ENCODE data around the gene OR10G3. TPM values are rescaled to one million over a fixed set of nuclear protein-coding genes. Genes with fewer than 3 reads are reported as not detected.

Gene OR10G3
- total RNA-seq, 1 donor from 2014 or later, result not detected

- DNase-seq (ENCODE audit: missing footprints) (no peak), ATAC-seq (no peak)
- intact Hi-C loops (cut with DNase I), result no loop called here
Observed at GRCh38 chr14:21539189-21539940, 40.5 kb downstream of the OR10G3 start.

GRCh38 chr14:21537090-21537424 lies 42.8 kb downstream of the OR10G3 start:
- intact Hi-C loops (cut with DNase I), result no loop called here
- ATAC-seq (no peak), DNase-seq (ENCODE audit: missing footprints) (no peak)

- intact Hi-C loops (cut with DNase I), result no loop called here
- ATAC-seq (no peak), DNase-seq (ENCODE audit: missing footprints) (no peak)
Observed at GRCh38 chr14:21536418-21537089, 43.3 kb downstream of the OR10G3 start.

DNA sequence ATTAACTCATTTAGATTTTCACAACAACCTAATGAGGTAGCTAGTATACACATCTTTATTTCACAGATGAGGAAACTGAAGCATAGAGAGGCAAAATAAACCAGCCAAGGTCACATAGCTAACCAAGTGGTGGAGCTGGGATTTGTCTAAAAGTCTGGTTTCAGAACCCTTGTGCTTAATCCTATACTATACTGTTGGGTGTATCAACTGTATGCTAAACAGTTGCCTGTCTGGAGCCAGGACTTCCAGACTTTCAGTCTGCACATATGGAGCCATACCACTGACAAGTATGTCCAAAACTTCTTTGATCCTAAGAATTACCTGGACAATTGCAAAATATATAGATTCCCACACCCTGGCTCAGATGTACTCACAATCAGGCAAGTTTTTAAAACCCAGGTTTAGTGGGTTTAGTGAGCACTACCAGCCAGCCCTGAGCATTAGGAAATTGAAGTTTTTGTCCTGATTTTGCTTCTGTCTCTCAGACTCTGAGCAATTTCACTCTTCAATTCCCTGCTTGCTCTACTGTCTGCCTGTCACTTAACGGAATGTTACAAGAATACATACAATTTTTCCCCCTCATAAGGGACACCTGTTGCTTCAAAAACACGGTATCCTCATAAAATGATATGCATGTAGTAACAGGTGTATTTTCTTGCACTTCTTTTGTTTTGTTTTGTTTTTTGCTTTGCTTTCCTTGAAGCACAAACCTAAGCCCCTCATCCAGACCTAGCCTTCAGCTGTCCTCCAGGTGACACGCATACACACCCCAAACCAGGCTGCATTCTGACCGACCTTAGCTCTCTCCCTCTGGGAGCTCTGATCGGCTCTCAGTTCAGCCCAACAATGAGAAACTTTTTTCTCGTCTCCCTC lies 44.1 kb downstream of the OR10G3 start:
- DNase-seq (ENCODE audit: missing footprints) (no peak), ATAC-seq (no peak)
- intact Hi-C loops (cut with DNase I), result no loop called here

- ATAC-seq, result no peak
- intact Hi-C loops (cut with DNase I), result no loop called here
Observed at GRCh38 chr14:21534576-21534975, 45.3 kb downstream of the OR10G3 start.

GRCh38 chr14:21533294-21533693 lies 46.6 kb downstream of the OR10G3 start:
- intact Hi-C loops (cut with DNase I), result no loop called here
- ATAC-seq, result no peak
- DNase-seq (ENCODE audit: missing footprints), result no peak

More at GRCh38 chr14:21534576-21534975, 45.3 kb downstream of the OR10G3 start:
- DNase-seq (ENCODE audit: missing footprints), result no peak

DNA sequence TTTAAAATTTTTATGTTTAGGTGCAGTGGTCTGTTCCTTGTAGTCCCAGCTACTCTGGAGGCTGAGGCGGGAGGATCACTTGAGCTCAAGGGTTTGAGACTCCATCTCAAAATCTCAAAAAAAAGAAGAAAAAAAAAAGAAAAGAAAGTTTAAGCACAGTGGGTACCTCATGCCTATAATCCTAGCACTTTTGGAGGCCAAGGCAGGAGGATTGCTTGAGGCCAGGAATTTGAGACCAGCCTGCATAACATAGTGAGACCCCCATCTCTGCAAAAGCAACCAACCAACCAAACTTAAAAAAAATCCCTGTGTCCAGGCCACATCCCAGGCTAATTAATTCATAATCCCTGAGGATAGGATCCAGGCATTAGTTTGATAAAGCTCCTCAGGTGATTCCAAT lies 50.4 kb downstream of the OR10G3 start:
- DNase-seq (ENCODE audit: missing footprints), result no peak
- ATAC-seq, result no peak
- intact Hi-C loops (cut with DNase I), result no loop called here

- intact Hi-C loops (cut with DNase I), result no loop called here
- ATAC-seq, result no peak
Observed at GRCh38 chr14:21528381-21529348, 51.2 kb downstream of the OR10G3 start.

GRCh38 chr14:21527318-21527679 lies 52.6 kb downstream of the OR10G3 start:
- DNase-seq (ENCODE audit: missing footprints), result no peak
- ATAC-seq, result no peak
- intact Hi-C loops (cut with DNase I), result no loop called here

More at GRCh38 chr14:21528381-21529348, 51.2 kb downstream of the OR10G3 start:
- DNase-seq (ENCODE audit: missing footprints), result no peak

DNA sequence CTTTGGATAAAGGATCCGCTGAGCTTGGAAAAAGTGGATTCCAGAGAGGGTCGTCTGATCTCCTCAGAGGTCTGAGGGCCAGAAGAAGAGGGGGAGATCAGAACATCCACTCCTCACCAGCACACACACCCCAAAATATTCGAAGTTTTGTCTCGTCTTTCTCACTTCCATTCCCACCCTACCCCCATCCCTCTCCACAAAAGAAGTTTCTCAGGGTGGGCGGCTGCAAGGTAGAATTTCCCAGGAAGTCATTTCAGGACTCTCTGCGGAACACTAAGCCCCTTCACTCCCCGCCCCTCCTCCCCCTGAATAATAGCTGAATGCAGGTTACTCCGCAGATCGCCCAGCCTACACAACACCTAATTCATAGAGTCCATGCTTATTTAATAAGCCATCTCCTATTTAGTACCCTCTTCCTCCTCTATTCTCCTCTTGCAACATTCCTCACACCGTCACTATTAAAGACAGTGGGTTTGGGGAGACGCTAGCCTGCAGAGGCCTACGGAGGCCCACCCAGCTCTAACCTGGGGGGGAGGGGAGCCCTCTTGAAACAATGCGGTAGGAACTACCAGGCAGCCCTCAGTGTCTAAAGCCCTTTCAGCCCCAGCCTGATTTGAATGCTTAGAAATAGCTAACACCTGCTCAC lies 53.1 kb downstream of the OR10G3 start:
- intact Hi-C loops (cut with DNase I), result no loop called here
- ATAC-seq (no peak), DNase-seq (ENCODE audit: missing footprints) (no peak)

DNA sequence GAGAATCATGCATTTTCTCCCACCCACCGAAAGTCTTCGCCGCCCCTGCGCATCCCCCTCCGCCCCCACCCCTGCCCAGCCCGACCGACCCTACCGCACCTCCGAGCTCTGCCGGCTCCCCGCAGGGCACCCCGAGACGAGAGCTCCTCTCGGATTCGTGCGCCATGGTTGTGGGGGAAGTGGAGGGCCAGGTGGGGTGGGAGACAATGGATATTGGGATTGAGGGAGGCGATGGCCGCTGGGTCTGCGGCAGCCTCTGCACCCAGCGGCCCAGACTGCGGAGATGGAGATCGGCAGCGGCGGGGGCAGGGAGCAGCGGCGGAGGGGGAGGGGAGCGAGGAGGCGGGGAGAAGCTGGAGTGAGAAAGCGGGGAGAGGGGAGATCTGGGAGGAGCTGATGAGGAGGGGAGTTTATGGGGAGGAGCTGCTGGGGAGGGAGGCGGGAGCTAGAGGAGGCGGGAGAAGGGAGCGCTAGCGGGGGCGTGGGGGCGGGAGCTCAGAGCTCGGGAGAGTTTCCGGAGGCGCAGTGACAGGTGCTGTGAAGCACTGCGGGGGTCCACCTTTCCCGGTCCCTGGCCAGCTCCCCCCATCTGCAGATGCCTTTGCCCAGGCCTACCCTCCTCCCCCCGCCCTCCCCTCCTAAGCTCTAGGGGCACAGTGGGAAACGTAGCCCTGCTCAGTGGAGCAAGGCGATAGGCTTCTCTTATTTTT lies 53.8 kb downstream of the OR10G3 start, which contains the start of gene SALL2:
TSS of gene SALL2 (minus strand) at position 385 of the 710 bp plus-strand sequence. CDS start at position 166, 219 bp downstream.
- intact Hi-C loops (cut with DNase I), result no loop called here
- DNase-seq (ENCODE audit: missing footprints) (peak; percentile 78), ATAC-seq (peak; percentile 91)

DNA sequence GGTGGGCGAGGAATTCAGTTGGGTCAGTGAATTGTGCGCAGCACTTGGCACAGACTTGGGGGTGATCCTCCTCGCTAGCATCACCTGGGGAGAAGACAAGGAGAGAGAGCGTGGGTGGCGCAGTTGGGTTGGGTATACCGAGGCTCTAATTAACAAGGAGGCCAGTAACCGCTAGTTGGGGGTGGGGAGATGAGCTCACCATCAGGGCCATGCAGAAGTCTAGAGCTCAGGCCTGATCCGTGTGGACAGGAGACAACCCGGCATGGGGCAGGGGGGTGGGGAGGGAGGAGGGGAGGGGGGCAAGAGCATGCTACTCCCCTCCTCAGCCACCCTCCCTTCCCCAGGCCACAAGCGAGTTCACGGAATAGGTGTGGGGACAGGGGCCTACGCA lies 54.3 kb downstream of the OR10G3 start:
- intact Hi-C loops (cut with DNase I), result no loop called here
- no peak for ATAC-seq
- no peak for DNase-seq (ENCODE audit: missing footprints)

- intact Hi-C loops (cut with DNase I), result no loop called here
- DNase-seq (ENCODE audit: missing footprints), result no peak
- ATAC-seq, result no peak
Observed at GRCh38 chr14:21524575-21525490, 55.0 kb downstream of the OR10G3 start.

DNA sequence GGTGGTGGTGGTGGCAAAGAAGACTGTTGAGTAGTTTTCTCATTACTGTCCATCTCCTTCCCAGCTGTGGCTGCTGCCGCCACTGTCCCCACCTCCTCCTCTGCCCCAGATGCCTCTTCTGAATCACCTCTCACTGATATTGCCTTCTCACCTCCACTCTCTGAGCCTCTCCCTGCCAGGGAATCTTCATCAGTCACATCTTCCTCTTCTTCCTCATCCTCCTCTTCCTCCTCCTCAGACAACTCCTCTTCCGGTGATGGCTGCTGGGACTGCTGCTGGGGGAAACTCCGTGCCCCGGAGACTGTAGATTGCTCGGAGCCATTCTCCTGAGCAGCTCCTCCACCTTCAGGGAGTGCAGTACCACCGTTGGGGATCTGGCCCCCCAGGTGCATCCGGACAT lies 56.7 kb downstream of the OR10G3 start:
- ATAC-seq, result no peak
- intact Hi-C loops (cut with DNase I), result no loop called here
- DNase-seq (ENCODE audit: missing footprints), result peak; percentile 27

- no peak for DNase-seq (ENCODE audit: missing footprints)
- intact Hi-C loops (cut with DNase I), result no loop called here
- no peak for ATAC-seq
Observed at GRCh38 chr14:21521501-21521900, 58.4 kb downstream of the OR10G3 start.

DNA sequence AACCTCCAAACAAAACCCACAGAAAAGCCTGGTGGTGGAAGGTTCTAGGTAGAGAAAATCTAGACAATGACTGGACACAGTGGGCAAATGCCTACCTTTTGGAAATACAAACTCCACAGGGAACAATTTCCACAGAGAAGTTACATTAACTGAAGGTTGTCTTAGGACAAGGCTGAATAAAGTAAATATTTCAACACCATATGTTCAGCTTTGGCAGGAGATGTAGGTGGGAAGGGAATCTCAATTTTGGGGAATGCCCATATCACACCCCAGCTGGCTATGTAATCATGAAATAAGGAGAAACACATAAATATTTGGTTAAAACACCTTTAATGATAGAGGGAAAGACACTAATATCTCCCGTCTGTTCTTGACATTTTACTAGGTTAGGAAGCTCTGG lies 59.1 kb downstream of the OR10G3 start:
- ATAC-seq (no peak), DNase-seq (ENCODE audit: missing footprints) (no peak)
- intact Hi-C loops (cut with DNase I), result no loop called here
